ENCODE results near the gene SLC22A14. TPM values are rescaled to one million over a fixed set of nuclear protein-coding genes. Genes with fewer than 3 reads are reported as not detected.

SLC22A14 gene
- total RNA-seq, 1 experiment from 2014 or later = not detected

- Histone ChIP-seq H4K20me1 (ENCODE audit: control insufficient read depth, insufficient read depth, insufficient read length) (no peaks in the 10 kb centered on the region), H2AFZ (ENCODE audit: low read length) (no peak overlapping the region), H3K23me2 (ENCODE audit: insufficient read length, low read depth, low read length, poor library complexity, severe bottlenecking) (no peaks in the 10 kb centered on the region), H4K5ac (ENCODE audit: insufficient read length, low read depth, low read length) (no peak overlapping the region), H2BK5ac (ENCODE audit: insufficient read length, low read length) (no peak overlapping the region), H2BK120ac (ENCODE audit: low read depth, low read length, poor library complexity, severe bottlenecking) (no peak overlapping the region), H3K56ac (ENCODE audit: insufficient read length, low read depth, low read length) (no peak overlapping the region), H3K4me2 (ENCODE audit: insufficient read depth, insufficient read length, low read length) (no peak overlapping the region), H3K4ac (ENCODE audit: low read depth, low read length) (no peak overlapping the region), H3K18ac (ENCODE audit: insufficient read length, low read depth, low read length) (no peak overlapping the region), H3K14ac (ENCODE audit: insufficient read depth, low read length) (no peak overlapping the region), H4K91ac (ENCODE audit: insufficient read length, low read depth, low read length) (no peak overlapping the region), H2BK12ac (ENCODE audit: insufficient read length, low read depth, low read length) (no peak overlapping the region), H3T11ph (ENCODE audit: low read length) (no peak overlapping the region), H2BK15ac (ENCODE audit: low read depth, low read length) (no peak overlapping the region), H2BK20ac (ENCODE audit: low read depth, low read length, poor library complexity, severe bottlenecking) (no peak overlapping the region), H3K79me2 (ENCODE audit: insufficient read depth, low read length) (no peaks in the 10 kb centered on the region), H3K9ac (ENCODE audit: extremely low read depth, insufficient read length, low read length) (no peak overlapping the region), H3K27me3 (ENCODE audit: insufficient read depth, low read length) (no peaks in the 10 kb centered on the region), H2AK5ac (ENCODE audit: insufficient read length, low read length) (no peak overlapping the region), H3K27ac (ENCODE audit: insufficient read length, low read depth, low read length) (no peak overlapping the region), H3K4me1 (ENCODE audit: insufficient read depth, low read length) (no peaks in the 10 kb centered on the region), H4K8ac (replicated peaks; ENCODE audit: insufficient read length, low read depth, low read length) (no peak overlapping the region), H3K79me1 (ENCODE audit: insufficient read depth, low read depth, low read length, poor library complexity, severe bottlenecking) (no peaks in the 10 kb centered on the region), H3K9me3 (ENCODE audit: control insufficient read depth, low read depth, low read length) (no peaks in the 10 kb centered on the region), H3K23ac (ENCODE audit: insufficient read length, low read depth, low read length) (no peak overlapping the region)
- no peak overlapping the region for H3K4me3 Mint-ChIP-seq
- H3K27ac Mint-ChIP-seq = no peak overlapping the region
- peaks cover 0 to 3% of the 10 kb centered on the region in 2 experiments; a peak in 1 of 4 replicates for H3K4me1 Mint-ChIP-seq
- H3K27me3 Mint-ChIP-seq (ENCODE audit: low read depth) = no peaks in the 10 kb centered on the region
- no peaks in the 10 kb centered on the region for H3K9me3 Mint-ChIP-seq
- DNase-seq = no peak
- TF ChIP-seq, protein P1, sequence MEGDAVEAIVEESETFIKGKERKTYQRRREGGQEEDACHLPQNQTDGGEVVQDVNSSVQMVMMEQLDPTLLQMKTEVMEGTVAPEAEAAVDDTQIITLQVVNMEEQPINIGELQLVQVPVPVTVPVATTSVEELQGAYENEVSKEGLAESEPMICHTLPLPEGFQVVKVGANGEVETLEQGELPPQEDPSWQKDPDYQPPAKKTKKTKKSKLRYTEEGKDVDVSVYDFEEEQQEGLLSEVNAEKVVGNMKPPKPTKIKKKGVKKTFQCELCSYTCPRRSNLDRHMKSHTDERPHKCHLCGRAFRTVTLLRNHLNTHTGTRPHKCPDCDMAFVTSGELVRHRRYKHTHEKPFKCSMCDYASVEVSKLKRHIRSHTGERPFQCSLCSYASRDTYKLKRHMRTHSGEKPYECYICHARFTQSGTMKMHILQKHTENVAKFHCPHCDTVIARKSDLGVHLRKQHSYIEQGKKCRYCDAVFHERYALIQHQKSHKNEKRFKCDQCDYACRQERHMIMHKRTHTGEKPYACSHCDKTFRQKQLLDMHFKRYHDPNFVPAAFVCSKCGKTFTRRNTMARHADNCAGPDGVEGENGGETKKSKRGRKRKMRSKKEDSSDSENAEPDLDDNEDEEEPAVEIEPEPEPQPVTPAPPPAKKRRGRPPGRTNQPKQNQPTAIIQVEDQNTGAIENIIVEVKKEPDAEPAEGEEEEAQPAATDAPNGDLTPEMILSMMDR (conservative IDR thresholded peaks at IDR 0.05) = no peak
- peaks cover 16 to 51% (median 50%) of the 10 kb centered on the region in 3 experiments; a peak in 6 of 7 replicates for H3K36me3 Mint-ChIP-seq (ENCODE audit: insufficient read depth in 1 of 3, low read depth in 3 of 3)
These were observed 34.6 kb upstream of the SLC22A14 start for GRCh38 chr3:38247366-38248035.

Data from H9 (cell line).